ENCODE data around the gene CDH8.

DNA sequence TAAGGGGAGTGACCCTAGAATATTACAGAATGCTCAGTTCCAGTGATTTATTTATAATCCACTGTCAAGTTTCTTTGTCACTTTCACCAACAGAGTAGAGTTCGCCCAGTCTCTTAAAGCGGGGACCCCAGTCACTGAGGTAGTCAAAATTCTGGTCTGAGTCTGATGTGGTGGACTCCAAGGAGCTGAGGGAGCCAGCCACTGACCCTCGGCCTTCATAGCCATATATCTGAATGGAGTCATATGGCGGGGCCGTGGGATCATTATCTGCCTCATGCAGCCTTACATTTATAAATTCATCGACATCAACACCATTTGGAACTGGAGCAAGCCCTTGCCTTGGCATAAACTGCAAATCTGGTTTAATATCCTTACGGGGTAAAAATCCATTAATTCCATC is 382.7 kb downstream of the CDH8 start:
- TF ChIP-seq CTCF (IDR thresholded peaks at IDR 0.05) (no peak), POLR2A (IDR thresholded peaks at IDR 0.05) (no peak)
